Measurements from ENCODE around the gene METTL8. TPM values are rescaled to one million over a fixed set of nuclear protein-coding genes. Genes with fewer than 3 reads are reported as not detected.

Gene METTL8
- total RNA-seq, 1 donor from 2014 or later, result 41.5 TPM

Other genes starting within 250 kb of the METTL8 start
- gene DCAF17, start 236 bp upstream of the METTL8 start, total RNA-seq, result 31.0 TPM
- gene CYBRD1, start 88.5 kb upstream of the METTL8 start, total RNA-seq, result 60.7 TPM

All from ureter (tissue), 1 donor.